Fibroblast of skin of left quadriceps (primary cell): ENCODE results near the gene PTAR1.

Experiments used
- DNase-seq, 2 experiments: peaks; one replicate each; pipeline ENCODE4 v3.0.0-alpha.2; 2013; ENCODE audit warnings: low read depth in 2 of 2

Gene PTAR1

GRCh38 chr9:69753830-69754229 is 6.0 kb downstream of the PTAR1 start:
- no peak for DNase-seq

- no peak for DNase-seq
Observed at GRCh38 chr9:69750085-69750484, 9.7 kb downstream of the PTAR1 start.

DNA sequence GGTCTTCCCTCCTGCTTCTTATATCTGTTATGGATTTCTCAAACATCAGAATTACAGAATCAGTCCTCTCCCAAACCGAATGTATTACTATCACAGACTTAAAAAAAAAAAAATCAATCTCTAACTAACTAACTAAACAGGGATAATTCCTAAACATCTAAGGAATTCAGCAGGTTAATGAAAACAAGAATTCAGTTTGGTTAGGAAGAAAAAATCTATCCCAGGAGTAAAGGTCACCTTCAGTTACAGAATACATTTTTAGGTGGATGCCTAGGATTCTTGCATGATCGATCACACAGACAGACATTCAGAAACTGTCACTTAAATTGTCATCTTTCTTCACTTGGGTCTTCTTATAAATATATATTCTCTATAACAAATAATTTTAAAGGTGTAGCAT is 11.5 kb downstream of the PTAR1 start:
- DNase-seq: no peak

DNA sequence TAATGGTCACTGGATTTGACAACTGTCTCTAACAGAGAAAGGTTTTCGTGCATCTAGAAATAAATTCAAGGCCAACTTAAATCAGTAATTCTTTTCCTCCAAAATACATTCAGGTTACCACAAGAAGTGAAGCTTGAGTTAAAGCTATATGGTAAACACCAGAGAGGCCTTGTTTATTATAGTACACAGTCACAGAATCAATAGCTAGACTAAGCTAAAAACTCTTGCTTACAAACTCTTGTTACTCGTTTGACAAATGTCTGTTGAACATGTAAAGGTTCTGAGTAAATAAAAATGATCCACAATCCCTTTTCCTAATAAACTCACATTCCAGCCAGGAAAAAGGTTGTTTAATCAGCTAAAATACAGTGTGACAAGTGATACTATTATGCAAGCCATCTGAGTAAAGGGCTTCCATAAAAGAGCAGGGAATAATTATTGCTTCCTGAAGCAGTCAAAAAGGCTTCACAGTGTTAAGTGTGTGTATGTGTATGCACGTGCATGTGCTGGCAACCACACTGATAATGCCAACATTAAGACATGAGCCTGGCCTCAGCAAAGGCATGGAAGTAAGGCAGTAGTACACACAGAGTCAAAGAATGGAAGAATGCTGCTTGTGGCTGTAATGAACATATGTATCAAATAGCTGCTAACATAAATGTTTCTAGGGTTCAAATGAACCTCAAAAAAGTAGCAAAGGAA is 12.8 kb downstream of the PTAR1 start:
- no peak for DNase-seq

DNA sequence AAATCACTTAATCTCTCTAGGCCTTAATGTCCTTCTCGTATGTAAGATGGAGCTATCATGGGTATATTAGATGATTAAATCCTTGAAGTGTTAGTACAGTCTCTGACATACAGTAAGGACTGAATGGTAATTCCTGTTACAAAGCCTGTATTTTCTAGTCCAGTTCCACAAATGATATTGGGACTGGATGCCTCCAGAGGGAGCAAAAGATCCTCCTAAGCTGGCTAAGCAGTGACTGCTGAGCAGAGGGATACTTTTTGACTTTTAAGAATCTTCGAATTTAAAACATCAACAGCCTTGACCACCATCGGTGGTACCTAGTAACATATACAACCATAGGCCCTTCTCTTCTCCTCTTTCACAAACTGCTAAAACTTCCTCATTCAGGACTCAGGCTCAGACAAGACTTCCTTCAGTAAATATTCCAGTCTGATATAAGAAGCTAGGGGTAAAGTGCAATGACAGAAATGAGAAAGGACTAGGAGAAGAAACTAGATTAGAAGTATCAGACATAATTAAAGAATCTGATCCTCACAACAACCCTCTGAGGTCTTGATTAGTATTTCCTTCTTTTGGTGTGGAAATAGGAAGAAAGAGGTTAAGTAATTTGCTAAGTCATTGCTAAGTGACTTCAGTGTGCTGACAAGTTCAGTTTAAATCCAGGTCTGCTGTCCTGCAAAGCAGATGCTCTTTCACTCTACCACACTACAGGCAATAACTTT is 13.9 kb downstream of the PTAR1 start:
- no peak for DNase-seq

DNA sequence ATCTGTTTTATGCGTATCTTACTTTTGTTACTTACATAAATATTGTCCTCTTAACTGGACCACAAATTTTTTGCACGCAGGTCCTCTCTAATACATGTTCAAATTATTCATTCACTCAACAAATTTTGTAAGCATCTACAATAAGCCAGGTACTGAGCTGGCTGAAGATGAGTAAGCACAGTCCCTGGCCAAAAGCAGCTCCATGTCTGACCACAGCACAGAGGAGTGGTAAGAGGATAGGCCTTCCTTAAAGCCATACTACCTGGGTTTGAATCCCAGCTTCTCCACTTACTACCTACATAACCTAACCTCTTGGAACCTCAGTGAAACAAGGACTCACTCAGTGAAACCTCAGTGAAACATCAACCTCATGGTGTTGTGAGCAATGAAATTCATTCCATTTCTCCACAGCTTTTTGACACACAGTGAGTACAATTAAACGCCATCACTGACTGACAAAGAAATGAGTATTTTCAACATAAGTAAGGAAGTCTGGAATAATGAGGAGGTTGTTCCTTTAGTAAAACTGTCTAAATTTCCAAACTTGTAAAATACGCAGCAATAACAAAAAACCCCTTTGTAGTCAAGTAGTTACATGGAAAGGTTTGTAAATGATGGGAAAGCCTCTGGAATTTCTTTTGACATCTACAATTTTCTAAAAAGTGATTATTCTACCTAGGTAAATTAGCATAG is 15.0 kb downstream of the PTAR1 start:
- DNase-seq: no peak

GRCh38 chr9:69743930-69744329 is 15.9 kb downstream of the PTAR1 start:
- no peak for DNase-seq

GRCh38 chr9:69740872-69741505 is 18.8 kb downstream of the PTAR1 start:
- DNase-seq: no peak

DNA sequence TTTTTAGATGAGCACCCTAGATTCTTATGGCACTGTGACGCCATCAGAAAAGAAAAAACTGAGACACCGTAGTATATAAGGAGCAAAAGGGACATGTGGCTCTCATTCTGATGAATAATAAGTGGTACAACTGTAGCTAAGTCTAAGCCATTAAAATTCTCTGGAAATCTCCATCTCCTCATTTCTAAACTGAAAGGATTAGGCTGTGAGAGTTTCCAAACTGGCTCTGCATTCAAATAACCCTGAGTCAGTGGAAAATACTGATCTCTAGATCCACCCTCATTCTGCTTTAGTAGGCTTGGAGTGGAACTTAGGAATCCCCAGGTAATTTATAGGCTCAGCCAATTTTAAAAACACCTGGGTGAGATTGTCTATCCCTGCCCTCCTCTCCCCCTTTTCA is 28.5 kb downstream of the PTAR1 start:
- DNase-seq: no peak

GRCh38 chr9:69719983-69720382 is 39.8 kb downstream of the PTAR1 start:
- DNase-seq: no peak

GRCh38 chr9:69719367-69719766 is 40.4 kb downstream of the PTAR1 start:
- no peak for DNase-seq

GRCh38 chr9:69718218-69718617 is 41.6 kb downstream of the PTAR1 start:
- no peak for DNase-seq

GRCh38 chr9:69715825-69716224 is 44.0 kb downstream of the PTAR1 start:
- no peak for DNase-seq

GRCh38 chr9:69715096-69715495 is 44.7 kb downstream of the PTAR1 start:
- no peak for DNase-seq

DNA sequence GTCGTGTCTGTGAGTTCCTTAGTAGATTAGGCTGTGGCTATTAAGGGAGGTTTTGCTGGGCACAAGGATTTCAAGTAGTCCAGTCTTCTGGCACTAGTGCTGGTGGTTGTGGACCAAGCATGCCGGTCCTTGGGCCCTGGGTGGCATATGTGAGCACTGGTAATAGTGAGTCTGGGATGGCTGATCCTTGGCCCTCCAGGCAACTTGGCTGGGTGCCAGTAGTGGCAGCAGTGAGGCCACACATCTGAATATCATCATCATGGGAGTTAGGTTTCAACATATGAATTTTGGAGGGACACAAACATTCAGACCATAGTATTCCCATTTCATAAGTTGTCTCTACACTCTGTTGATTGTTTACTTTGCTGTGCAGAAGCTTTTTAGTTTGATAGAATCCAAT is 62.3 kb downstream of the PTAR1 start:
- DNase-seq: no peak

GRCh38 chr9:69696802-69697201 is 63.0 kb downstream of the PTAR1 start:
- no peak for DNase-seq

DNA sequence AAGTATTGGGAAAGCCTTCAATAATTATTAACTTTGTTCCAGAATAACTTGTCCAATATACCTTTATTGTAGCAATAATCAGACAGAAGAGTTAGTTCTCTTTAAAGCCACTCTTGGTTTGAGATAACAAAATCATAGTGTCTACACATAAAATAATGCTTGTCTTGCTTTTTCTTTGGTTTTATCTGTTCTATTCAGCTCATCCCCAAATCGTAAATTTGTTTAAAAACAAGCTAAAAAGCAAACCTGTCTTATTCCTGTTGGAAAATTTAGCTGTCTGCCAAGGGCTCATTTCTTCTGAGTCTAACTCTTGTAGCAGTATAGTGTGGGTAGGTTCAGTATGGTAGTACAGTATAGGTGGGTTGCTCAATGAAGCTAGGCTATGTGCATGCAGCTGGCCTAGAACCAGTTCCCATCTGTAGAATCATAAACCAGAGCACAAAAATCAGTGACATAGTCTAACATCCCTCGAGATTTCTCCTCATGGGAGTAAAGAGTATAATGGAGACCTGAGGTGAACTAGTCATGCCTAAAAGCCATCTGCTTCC is 69.7 kb downstream of the PTAR1 start:
- DNase-seq: no peak

- DNase-seq: no peak
Observed at GRCh38 chr9:69683927-69684326, 75.9 kb downstream of the PTAR1 start.

DNA sequence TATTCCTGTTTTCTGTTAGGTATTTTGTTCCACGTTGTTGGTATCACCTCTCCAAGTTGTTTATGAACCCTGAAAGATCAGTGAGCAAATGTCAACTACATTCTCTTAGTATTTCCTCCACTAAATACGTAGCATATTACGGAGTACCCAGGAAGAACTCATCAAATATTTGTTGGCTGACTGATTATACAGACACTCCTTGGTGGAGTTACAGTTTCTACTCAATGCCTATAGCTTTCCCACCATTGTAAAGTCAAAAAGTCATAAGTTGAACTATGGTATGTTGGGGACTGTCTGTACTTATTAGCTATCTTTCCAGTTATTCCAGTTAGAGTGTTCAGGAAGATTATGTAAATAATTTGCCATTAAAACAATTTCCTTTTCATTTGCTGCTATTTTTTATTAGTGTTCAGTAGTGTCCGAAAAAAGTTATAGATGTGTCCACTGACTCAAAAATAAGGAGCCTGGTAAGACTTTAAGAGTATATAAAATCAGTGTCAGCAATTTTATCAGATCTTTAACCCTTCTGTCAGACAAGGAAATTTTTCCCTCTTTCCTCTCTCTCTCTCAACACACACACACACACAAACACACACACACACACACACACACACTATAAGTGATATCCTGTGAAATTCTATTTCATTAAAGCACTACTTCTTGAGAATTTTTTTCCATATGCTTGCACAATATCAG is 80.8 kb downstream of the PTAR1 start:
- DNase-seq: no peak

DNA sequence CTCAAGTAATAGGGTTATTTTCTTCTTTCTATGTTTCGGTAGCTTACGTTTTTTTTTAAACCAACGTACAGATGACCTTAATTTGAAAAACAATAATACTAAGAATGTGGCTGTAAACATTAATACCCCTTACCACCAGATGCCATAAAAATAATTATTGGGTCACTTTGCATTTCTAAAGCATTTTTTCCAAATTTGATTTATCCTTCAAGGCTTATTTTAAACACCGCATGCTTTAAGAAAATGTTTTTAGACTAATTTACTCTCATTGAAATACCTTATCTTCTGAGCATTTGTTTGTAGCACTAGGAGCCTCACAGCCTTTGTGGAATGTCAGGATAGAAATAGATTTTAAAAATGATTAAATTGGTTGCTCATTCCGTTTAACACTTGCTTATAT is 81.9 kb downstream of the PTAR1 start:
- no peak for DNase-seq

- no peak for DNase-seq
Observed at GRCh38 chr9:69675563-69675962, 84.2 kb downstream of the PTAR1 start.
